HepG2 (cell line): ENCODE data around the gene C1orf74. TPM values are rescaled to one million over a fixed set of nuclear protein-coding genes. Genes with fewer than 3 reads are reported as not detected.

Source experiments
- DR1 ChIP-seq: sonication (generic); formaldehyde crosslinking; IDR thresholded peaks from 2 replicates; pipeline ENCODE4 v1.8.0; 2021; ENCODE audit warnings: mild to moderate bottlenecking, missing genetic modification reagents, inconsistent platforms
- HNRNPH1 ChIP-seq: fragments of 200-400 bp; formaldehyde crosslinking; optimal IDR thresholded peaks from 2 replicates; pipeline ENCODE3; 2017; ENCODE audit warnings: mild to moderate bottlenecking, low read depth, low read length
- HNRNPK ChIP-seq: fragments of 200-400 bp; formaldehyde crosslinking; IDR thresholded peaks from 2 replicates; pipeline ENCODE4 v1.6.1; 2018; ENCODE audit warnings: low read length, low read depth, moderate library complexity, mild to moderate bottlenecking; ENCODE audit not compliant: poor library complexity, severe bottlenecking
- HNRNPL ChIP-seq: fragments of 200-400 bp; formaldehyde crosslinking; IDR thresholded peaks from 2 replicates; pipeline ENCODE4 v1.6.1; 2017; ENCODE audit warnings: mild to moderate bottlenecking, low read depth, low read length
- KDM3A ChIP-seq: IDR thresholded peaks from 2 replicates; pipeline ENCODE4 v1.6.1; 2018; ENCODE audit warnings: low read depth, missing compliant biosample characterization
- KLF11 ChIP-seq: IDR thresholded peaks from 2 replicates; pipeline ENCODE4 v1.6.1; 2016; ENCODE audit warnings: missing compliant biosample characterization
- LCORL ChIP-seq, 2 experiments: fragments of 450-650 bp in 1 of 2; sonication (generic) in 1 of 2; formaldehyde crosslinking in 1 of 2; IDR thresholded peaks; 2 replicates each; pipeline versions ENCODE4 v1.5.0 to v1.6.1; 2017 to 2020; ENCODE audit warnings: antibody characterized with exemption in 1 of 2, missing genetic modification reagents in 1 of 2
- MTF1 ChIP-seq: sonication (generic); formaldehyde crosslinking; IDR thresholded peaks from 2 replicates; pipeline ENCODE4 v1.5.0; 2020; ENCODE audit warnings: missing genetic modification reagents
- NFATC3 ChIP-seq: sonication (generic); formaldehyde crosslinking; IDR thresholded peaks from 2 replicates; pipeline ENCODE4 v1.5.1; 2020; ENCODE audit warnings: mild to moderate bottlenecking, missing genetic modification reagents
- NFYB ChIP-seq: sonication (generic); formaldehyde crosslinking; IDR thresholded peaks from 2 replicates; pipeline ENCODE4 v1.4.0; 2020; ENCODE audit warnings: missing genetic modification reagents
- NONO ChIP-seq, 2 experiments: fragments of 450-650 bp in 1 of 2; sonication (generic) in 1 of 2; formaldehyde crosslinking in 1 of 2; IDR thresholded peaks in 1 of 2; conservative IDR thresholded peaks in 1 of 2; 2 replicates each; pipeline versions ENCODE4 v1.6.1 to v1.8.0; 2017 to 2022; ENCODE audit warnings: mild to moderate bottlenecking in 1 of 2, missing genetic modification reagents in 1 of 2, moderate library complexity in 1 of 2
- RARG ChIP-seq: sonication (generic); formaldehyde crosslinking; IDR thresholded peaks from 2 replicates; pipeline ENCODE4 v1.4.0; 2020; ENCODE audit warnings: low read depth, mild to moderate bottlenecking, missing genetic modification reagents
- RFXANK ChIP-seq: IDR thresholded peaks from 2 replicates; pipeline ENCODE4 v1.6.1; 2016
- SCMH1 ChIP-seq: sonication (generic); formaldehyde crosslinking; IDR thresholded peaks from 2 replicates; pipeline ENCODE4 v1.9.0; 2021; ENCODE audit warnings: missing genetic modification reagents, mild to moderate bottlenecking, borderline replicate concordance
- SMC3 ChIP-seq: IDR thresholded peaks from 2 replicates; pipeline ENCODE4 v1.6.1; 2011; ENCODE audit warnings: low read length, improper control_type of control experiment
- SP1 ChIP-seq, 2 experiments: fragments of 450-650 bp in 1 of 2; sonication (generic) in 1 of 2; formaldehyde crosslinking in 1 of 2; IDR thresholded peaks; 2 replicates each; pipeline versions ENCODE4 v1.4.0 to v1.6.1; 2016 to 2020; ENCODE audit warnings: missing genetic modification reagents in 1 of 2
- TSC22D2 ChIP-seq: sonication (generic); formaldehyde crosslinking; IDR thresholded peaks from 2 replicates; pipeline ENCODE4 v1.5.1; 2020; ENCODE audit warnings: missing genetic modification reagents, mild to moderate bottlenecking, borderline replicate concordance
- ZBTB46 ChIP-seq: sonication (generic); formaldehyde crosslinking; IDR thresholded peaks from 2 replicates; pipeline ENCODE4 v1.4.0; 2020; ENCODE audit warnings: mild to moderate bottlenecking, missing genetic modification reagents, borderline replicate concordance
- ZNF124 ChIP-seq: sonication (generic); formaldehyde crosslinking; IDR thresholded peaks from 2 replicates; pipeline ENCODE4 v1.4.0; 2020; ENCODE audit warnings: missing genetic modification reagents
- ZNF235 ChIP-seq: sonication (generic); formaldehyde crosslinking; IDR thresholded peaks from 2 replicates; pipeline ENCODE4 v1.8.1; 2023; ENCODE audit warnings: mild to moderate bottlenecking, missing genetic modification reagents, borderline replicate concordance
- ZNF577 ChIP-seq: sonication (generic); formaldehyde crosslinking; IDR thresholded peaks from 2 replicates; pipeline ENCODE4 v1.4.0; 2020; ENCODE audit warnings: mild to moderate bottlenecking, low read depth, missing genetic modification reagents, borderline replicate concordance
- ZNF629 ChIP-seq: sonication (generic); formaldehyde crosslinking; conservative IDR thresholded peaks from 2 replicates; pipeline ENCODE4 v1.5.0; 2020; ENCODE audit warnings: missing genetic modification reagents
- ZZZ3 ChIP-seq: sonication (generic); formaldehyde crosslinking; IDR thresholded peaks from 2 replicates; pipeline ENCODE4 v1.4.0; 2020; ENCODE audit warnings: missing genetic modification reagents, mild to moderate bottlenecking, borderline replicate concordance
- polyA plus RNA-seq, 8 experiments: library from polyadenylated mRNA; depleted of rRNA in 3 of 8; stranded (reverse) in 7 of 8; unstranded in 1 of 8; fragments of >200 nt; fragmentation: Illumina TruSeq in 4 of 8; extraction: Trizol in 4 of 8; gene quantifications; 2 replicates each; pipeline versions ENCODE4 v1.2.1 to v1.2.3, GENCODE V29; 2011 to 2016; ENCODE audit warnings: low read depth in 4 of 8, missing spikeins in 1 of 8, mixed read lengths in 1 of 8; ENCODE audit not compliant: insufficient read depth in 1 of 8
- total RNA-seq, 5 experiments: library from RNA; depleted of rRNA; stranded (reverse); fragments of >200 nt; fragmentation: Illumina TruSeq; extraction: Trizol; gene quantifications; 2 replicates each; pipeline ENCODE4 v1.2.3, GENCODE V29; 2016; ENCODE audit warnings: low read depth in 1 of 5
- TF ChIP-seq, protein P1 (sequence below): sonication (generic); formaldehyde crosslinking; IDR thresholded peaks from 2 replicates; pipeline ENCODE4 v1.8.0; 2022; ENCODE audit warnings: missing genetic modification reagents, mild to moderate bottlenecking, inconsistent platforms, borderline replicate concordance
- TF ChIP-seq, protein P2 (sequence below): sonication (generic); formaldehyde crosslinking; IDR thresholded peaks from 2 replicates; pipeline ENCODE4 v1.9.0; 2022; ENCODE audit warnings: missing genetic modification reagents, mild to moderate bottlenecking, borderline replicate concordance

The C1orf74 gene
- total and polyA plus RNA-seq, 2 of the 13 experiments (the other 11 are each of a cell fraction or from before 2014, with no cell fraction given), result 0.33 to 0.71 TPM

- TF ChIP-seq SCMH1 (no peak), NONO (IDR thresholded peaks at IDR 0.05) (no peak), NONO (CRISPR knock-in tag; conservative IDR thresholded peaks at IDR 0.05) (0 out of 2 replicates have a peak, but pooled peaks have one; percentile 44), ZNF577 (CRISPR knock-in tag) (no peak), HNRNPK (no peak), ZNF629 (CRISPR knock-in tag) (no peak), KLF11 (CRISPR knock-in tag) (no peak), RFXANK (CRISPR knock-in tag) (no peak), DR1 (CRISPR knock-in tag) (no peak), MTF1 (no peak), ZNF235 (CRISPR knock-in tag) (no peak), KDM3A (CRISPR knock-in tag) (no peak), TSC22D2 (CRISPR knock-in tag) (no peak), HNRNPH1 (no peak), NFATC3 (CRISPR knock-in tag) (peak; percentile 25; the same call in 1 of the 2 replicates), ZZZ3 (CRISPR knock-in tag) (no peak), RARG (CRISPR knock-in tag) (no peak), ZBTB46 (CRISPR knock-in tag) (no peak), SMC3 (no peak), NFYB (CRISPR knock-in tag) (peak; percentile 37; the same call in 1 of the 2 replicates), ZNF124 (CRISPR knock-in tag) (no peak), SP1 (IDR thresholded peaks at IDR 0.05) (no peak), SP1 (CRISPR knock-in tag; IDR thresholded peaks at IDR 0.05) (peak; percentile 63), HNRNPL (no peak), LCORL (IDR thresholded peaks at IDR 0.05) (no peak), LCORL (CRISPR knock-in tag; IDR thresholded peaks at IDR 0.05) (peak; percentile 23; the same call in 1 of the 2 replicates)
- TF ChIP-seq, protein P1, sequence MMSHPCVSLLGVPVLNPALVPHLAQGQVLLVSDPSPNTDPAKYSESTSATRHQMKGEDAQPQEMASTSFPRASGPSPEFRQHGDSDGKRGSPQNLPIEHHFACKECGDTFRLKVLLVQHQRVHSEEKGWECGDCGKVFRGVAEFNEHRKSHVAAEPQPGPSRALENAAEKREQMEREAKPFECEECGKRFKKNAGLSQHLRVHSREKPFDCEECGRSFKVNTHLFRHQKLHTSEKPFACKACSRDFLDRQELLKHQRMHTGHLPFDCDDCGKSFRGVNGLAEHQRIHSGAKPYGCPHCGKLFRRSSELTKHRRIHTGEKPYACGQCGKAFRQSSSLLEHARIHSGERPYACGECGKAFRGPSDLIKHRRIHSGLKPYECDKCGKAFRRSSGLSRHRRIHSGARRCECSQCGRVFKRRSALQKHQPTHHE, result no peak
- TF ChIP-seq, protein P2, sequence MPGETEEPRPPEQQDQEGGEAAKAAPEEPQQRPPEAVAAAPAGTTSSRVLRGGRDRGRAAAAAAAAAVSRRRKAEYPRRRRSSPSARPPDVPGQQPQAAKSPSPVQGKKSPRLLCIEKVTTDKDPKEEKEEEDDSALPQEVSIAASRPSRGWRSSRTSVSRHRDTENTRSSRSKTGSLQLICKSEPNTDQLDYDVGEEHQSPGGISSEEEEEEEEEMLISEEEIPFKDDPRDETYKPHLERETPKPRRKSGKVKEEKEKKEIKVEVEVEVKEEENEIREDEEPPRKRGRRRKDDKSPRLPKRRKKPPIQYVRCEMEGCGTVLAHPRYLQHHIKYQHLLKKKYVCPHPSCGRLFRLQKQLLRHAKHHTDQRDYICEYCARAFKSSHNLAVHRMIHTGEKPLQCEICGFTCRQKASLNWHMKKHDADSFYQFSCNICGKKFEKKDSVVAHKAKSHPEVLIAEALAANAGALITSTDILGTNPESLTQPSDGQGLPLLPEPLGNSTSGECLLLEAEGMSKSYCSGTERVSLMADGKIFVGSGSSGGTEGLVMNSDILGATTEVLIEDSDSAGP (CRISPR knock-in tag), result peak; percentile 61; the same call in 1 of the 2 replicates
These were observed at the start of gene C1orf74 (continued) for GRCh38 chr1:209784265-209785169.
